Measurements from ENCODE around the gene HDAC4.

DNA sequence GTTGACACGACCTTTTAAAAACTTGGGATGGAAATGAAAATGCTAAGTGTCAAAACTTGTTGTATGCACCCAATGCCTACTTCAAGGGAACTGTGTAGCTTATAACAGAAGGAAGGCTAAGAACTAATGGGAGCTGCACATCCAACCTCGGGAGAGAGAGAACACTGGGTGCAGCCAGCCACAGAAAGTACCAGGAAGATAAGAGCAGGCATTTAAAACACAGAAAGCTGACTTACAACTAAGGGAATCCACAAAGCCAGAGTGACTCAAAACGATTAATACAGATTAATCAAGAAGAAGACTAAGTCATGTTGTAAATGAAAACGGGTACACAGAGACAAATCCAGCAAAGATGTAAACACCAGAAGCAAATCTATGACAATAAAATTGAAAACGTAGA, 113.4 kb downstream of the HDAC4 start:
- TF ChIP-seq CTCF (IDR thresholded peaks at IDR 0.05) (no peak), EP300 (IDR thresholded peaks at IDR 0.05) (no peak), POLR2A (IDR thresholded peaks at IDR 0.05) (no peak)
